Sciatic nerve (tissue), 2 donors: ENCODE results near the gene CD1B. TPM values are rescaled to one million over a fixed set of nuclear protein-coding genes. Genes with fewer than 3 reads are reported as not detected.
"Not testable (repeated sequence)": the region's sequence is repeated elsewhere in the genome, so short reads cannot be mapped to it uniquely, and the experiment has no call there.

Experiments used
- ATAC-seq: fragments of 200-7000 bp; cut with Tn5 transposase; one replicate; pipeline ENCODE4 v1.9.1; 2020; ENCODE audit warnings: mild to moderate bottlenecking, moderate library complexity
- DNase-seq: peaks from one replicate; pipeline ENCODE4 v3.0.0-alpha.2; 2020; ENCODE audit warnings: low spot score
- intact Hi-C: fragments of 100-400 bp; cut with DNase I; formaldehyde crosslinking; loops from one replicate; pipeline ENCODE4 v1.14.2; 2022
- total RNA-seq: library from RNA; stranded (reverse); fragmentation: NEBNext Ultra II Directional; extraction: Animal tissue kit (Norgen Biotek cat#: 25700); gene quantifications from one replicate; pipeline ENCODE4 v1.2.1, GENCODE V29; 2021
- donor health status: DM: no; HTN: no; CAD: no.
- donor health status: DM: no; HTN: no; CAD: no.

Gene CD1B
- total RNA-seq, 1 donor from 2014 or later: not detected

GRCh38 chr1:158330391-158331105 is 783 bp downstream of the CD1B start:
- intact Hi-C loops: no loop called here
- ATAC-seq (no peak), DNase-seq (no peak)

GRCh38 chr1:158329733-158330132 is 1.6 kb downstream of the CD1B start:
- DNase-seq (no peak), ATAC-seq (no peak)
- intact Hi-C loops: no loop called here

DNA sequence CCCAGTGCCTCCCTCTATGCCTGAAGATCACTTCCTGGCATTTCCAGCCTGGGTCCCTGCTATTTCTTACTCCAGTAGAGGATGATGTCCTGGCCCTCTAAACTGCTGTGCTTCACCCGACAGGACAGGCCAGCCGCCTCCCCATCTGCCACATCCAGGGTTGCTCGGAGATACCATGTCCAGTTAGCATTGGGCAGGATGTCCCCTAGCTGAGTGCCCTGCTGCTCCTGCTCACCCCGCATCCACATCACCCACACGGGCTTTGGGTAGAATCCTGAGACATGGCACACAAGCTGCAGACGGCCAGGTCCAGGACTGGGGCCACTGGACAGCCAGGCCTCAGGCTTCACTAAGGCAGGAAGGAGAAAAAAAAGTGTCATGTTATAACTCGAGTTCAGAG is 2.0 kb downstream of the CD1B start:
- ATAC-seq (no peak), DNase-seq (no peak)
- intact Hi-C loops: no loop called here

DNA sequence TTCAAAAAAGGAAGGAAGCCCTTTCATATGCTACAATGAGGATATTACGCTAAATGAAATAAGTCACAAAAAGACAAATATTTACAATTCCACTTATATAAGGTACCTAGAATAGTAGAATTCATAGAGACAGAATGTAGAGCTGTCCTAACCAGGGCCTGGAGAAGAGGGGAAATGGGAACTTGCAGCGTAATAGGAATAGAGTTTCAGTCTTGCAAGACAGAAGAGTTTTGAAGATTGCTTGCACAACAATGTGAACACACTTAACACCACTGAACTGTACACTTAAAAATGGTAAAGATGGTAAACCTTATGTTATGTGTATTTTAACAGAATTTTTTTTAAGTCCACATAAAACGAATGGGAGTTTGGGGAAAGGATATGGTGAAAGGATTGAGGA is 2.9 kb downstream of the CD1B start:
- no peak for ATAC-seq
- intact Hi-C loops: no loop called here
- no peak for DNase-seq

DNA sequence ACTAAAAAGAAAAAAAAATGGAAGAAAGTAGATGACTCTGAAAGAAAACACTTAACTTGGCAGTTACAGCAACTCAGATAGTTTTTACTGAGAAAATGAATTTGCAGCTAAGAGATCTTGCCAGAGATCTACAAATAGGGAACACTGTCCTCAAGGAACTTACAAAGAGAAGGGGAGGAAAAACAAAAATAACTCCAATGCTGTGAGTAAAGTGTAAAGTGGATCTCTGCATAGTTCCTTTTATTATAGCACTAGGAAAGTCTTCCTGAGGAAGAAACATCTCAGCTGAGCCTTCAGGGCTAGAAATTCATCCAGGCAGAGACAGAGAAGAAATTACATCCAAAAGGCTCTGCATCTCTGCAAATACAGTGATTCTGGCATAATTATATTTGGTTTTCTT is 3.9 kb downstream of the CD1B start:
- no peak for DNase-seq
- no peak for ATAC-seq
- intact Hi-C loops: no loop called here

DNA sequence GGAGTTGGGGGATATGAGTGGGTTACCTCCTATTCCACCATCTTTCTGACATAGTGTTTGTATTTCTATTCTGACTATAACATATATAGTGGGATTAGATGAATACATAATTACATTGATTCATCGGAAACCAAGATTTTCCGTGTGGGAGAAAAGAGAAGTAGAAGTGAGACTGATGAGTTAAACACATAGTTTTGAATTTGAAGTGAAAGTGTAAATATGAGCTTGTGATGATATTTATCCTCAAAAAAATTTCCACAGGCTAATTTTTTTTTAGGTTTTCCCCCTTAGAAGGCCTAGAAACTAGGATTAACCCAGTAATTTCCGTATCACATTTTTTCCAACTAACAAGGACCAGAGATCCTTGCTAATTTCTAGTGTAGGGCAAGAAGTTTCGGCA is 6.9 kb downstream of the CD1B start:
- ATAC-seq (no peak), DNase-seq (no peak)
- intact Hi-C loops: no loop called here

DNA sequence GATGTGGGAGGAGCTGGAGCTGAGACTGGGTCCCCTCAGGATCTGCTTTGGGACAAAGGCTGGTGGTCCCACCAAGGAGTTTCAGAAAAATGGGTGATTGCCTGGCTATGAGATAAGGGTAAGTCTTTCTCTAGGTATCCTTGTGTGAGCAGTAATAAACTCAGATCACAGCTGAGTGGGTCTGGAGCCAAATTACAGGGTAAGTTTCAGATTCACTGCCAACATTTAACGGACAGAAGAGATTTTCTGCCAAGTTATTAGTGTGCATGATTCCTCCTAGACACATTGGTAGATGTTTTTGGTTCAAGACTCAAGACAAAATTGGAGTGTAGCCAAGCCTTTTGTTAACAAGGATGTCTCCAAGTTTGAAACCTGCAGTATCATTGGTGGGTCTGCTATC is 7.5 kb downstream of the CD1B start:
- DNase-seq: no peak
- no peak for ATAC-seq
- intact Hi-C loops: no loop called here

- intact Hi-C loops: no loop called here
- no peak for DNase-seq
- ATAC-seq: no peak
These were observed 20.3 kb downstream of the CD1B start for GRCh38 chr1:158311066-158311465.

DNA sequence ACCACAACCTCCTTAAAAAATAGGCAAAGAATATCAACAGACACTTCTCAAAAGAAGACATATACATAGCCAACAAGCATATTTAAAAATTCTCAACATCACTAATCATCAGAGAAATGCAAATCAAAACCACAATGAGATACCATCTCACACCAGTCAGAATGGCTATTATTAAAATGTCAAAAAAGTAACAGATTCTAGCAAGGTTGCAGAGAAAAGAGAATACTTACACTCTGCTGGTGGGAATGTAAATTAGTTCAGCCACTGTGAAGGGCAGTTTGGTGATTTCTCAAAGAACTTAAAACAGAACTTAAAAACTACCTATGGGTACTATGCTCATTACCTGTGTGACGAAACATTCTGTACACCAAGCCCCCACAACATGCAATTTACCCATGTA is 20.7 kb downstream of the CD1B start:
- ATAC-seq: no peak
- DNase-seq: no peak
- intact Hi-C loops: no loop called here

DNA sequence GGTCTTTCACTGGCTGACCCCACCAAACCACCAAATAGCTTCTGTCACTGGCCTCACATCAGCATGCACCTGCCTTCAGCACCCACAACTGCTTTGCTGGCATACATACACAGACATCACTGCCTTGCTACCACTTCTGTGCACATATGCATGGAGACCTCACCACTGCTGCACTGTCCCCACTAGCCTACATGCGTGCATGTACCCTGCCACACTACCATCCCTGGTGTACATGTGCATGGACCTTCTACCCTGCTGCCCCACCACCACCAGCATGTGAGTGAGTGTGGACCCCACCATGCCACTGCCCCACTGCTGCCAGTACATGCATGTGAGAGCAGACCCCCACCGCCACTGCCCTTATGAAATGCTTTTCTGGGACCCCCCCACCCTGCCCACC is 35.5 kb downstream of the CD1B start:
- ATAC-seq (no peak), DNase-seq (no peak)
- intact Hi-C loops: no loop called here

- peak; percentile 28 for ATAC-seq
- DNase-seq: no peak
- intact Hi-C loops: no loop called here
These were observed 40.9 kb downstream of the CD1B start for GRCh38 chr1:158290321-158290844.

GRCh38 chr1:158289811-158290210 is 41.5 kb downstream of the CD1B start, which contains the start of gene CD1C:
Gene CD1C, plus strand, starts transcription at chr1:158289923. Its CDS starts 142 bp downstream, at chr1:158290065.
- intact Hi-C loops: no loop called here
- no peak for ATAC-seq
- DNase-seq: no peak

DNA sequence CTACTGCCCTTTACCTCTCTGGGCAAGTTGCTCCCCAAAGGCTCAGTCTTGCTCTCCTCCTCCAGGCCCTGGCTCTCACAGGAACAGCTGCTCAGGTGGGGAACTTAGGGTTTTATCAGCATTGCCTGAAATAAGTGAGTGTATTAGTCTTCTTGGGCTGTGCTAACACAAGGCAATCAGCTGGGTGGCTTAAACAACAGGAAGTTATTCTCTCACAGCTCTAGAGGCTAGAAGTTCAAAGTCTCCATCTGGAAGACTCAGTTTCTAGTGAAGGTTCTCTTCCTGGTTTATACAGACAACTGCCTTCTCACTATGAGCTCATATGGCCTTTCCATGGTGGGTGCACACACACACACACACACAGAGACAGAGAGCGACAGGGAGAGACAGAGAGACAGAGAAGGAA is 44.4 kb downstream of the CD1B start:
- intact Hi-C loops: no loop called here
- DNase-seq (no peak), ATAC-seq (no peak)

DNA sequence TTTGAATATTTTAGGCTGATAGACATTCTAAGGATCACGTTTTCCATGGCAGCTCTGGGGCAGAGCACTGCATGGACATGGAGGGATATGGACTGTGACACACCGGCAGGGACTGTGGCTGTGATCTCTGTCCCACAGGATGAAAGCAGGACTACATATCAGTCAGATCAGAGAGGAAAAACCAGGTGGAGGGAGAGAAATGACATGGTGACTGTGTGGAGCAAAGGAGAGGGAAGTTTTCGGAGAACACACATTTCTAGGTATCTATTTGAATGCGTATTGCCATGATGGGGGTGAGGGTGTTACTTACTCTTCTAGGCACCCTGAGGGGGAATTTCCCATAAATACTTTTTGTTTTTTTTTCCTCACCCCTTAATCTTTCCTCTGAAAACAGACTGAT is 44.8 kb downstream of the CD1B start:
- DNase-seq (no peak), ATAC-seq (no peak)
- intact Hi-C loops: no loop called here

DNA sequence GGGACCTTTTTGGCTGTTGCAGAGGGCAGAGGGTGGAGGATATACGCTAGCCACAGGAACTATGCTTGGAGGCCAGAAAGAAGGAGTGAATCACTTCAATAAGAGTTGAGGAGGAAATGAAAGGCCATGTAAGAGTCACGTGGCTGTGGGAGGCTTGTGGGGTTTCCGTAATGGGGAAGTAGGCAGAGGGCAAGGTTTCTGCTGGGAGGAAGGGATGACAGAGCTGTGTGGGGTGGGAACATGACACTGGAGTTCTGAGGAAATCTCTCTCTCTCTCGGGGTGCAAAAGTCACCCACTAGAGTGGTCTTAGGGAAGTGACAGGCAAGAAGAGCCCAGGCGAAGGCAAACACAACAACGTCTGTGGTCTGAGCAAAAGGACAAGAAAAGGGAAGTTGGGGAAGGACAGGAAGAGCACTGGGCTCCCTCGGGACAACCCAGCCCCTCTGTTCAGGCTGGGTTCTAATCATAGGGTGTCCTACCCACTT is 45.5 kb downstream of the CD1B start:
- DNase-seq: peak; percentile 62
- peak; percentile 90 for ATAC-seq

GRCh38 chr1:158283965-158284364 is 47.4 kb downstream of the CD1B start:
- intact Hi-C loops: no loop called here
- DNase-seq: no peak
- no peak for ATAC-seq

More for the DNA sequence above, 45.5 kb downstream of the CD1B start:
- intact Hi-C loops: no loop called here

- ATAC-seq, DNase-seq, intact Hi-C loops: not testable (repeated sequence)
These were observed 48.9 kb downstream of the CD1B start for GRCh38 chr1:158282421-158282820.
